ENCODE measurements around the gene CNGA4. TPM values are rescaled to one million over a fixed set of nuclear protein-coding genes. Genes with fewer than 3 reads are reported as not detected.

Gene CNGA4
- polyA plus RNA-seq, 2 of the 4 experiments (the other 2 are of a cell fraction): 0.10 to 0.12 TPM

DNA sequence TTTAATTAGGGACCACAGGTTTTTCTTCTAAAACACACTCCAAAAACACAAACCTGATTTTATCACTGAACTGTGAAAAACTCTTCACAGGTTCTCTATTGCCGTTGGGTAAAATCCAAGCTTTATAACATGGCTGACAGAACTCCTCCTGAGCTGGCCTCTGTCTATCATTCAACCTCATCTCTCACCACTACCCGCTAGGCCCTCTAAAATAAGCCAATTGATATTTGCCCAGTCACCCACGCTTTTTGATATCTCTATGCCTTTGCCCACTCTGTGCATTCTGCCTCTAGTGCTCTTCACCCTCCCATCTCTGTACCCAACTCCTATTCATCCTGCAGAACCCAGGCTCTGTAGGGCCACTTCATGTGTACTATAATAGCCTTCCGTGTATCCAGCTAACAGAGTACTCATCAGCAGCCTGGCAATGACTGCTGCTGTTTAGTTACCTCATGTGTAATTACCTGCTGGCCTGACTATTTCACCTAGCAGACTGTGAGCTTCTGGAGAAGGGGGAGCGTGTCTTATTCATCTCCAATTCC lies 1.1 kb upstream of the CNGA4 start:
- no peak for TF ChIP-seq HOXB5 (CRISPR knock-in tag; IDR thresholded peaks at IDR 0.05)
- no peak for TF ChIP-seq KDM5A (IDR thresholded peaks at IDR 0.05)
- no peak for TF ChIP-seq EHF (CRISPR knock-in tag; IDR thresholded peaks at IDR 0.05)
- no peak for TF ChIP-seq FOSB (CRISPR knock-in tag; IDR thresholded peaks at IDR 0.05)
- no peak for TF ChIP-seq TFCP2L1 (CRISPR knock-in tag; IDR thresholded peaks at IDR 0.05)
- TF ChIP-seq, protein P1, sequence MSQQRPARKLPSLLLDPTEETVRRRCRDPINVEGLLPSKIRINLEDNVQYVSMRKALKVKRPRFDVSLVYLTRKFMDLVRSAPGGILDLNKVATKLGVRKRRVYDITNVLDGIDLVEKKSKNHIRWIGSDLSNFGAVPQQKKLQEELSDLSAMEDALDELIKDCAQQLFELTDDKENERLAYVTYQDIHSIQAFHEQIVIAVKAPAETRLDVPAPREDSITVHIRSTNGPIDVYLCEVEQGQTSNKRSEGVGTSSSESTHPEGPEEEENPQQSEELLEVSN (IDR thresholded peaks at IDR 0.05; ENCODE audit: borderline replicate concordance, low read depth): no peak
- no peak for TF ChIP-seq FOSL2 (IDR thresholded peaks at IDR 0.05)
- no peak for TF ChIP-seq FOSL2 (CRISPR knock-in tag; IDR thresholded peaks at IDR 0.05)
- TF ChIP-seq ESRRA (IDR thresholded peaks at IDR 0.05; ENCODE audit: borderline replicate concordance, low read length): no peak
- TF ChIP-seq JUNB (IDR thresholded peaks at IDR 0.05): no peak
- TF ChIP-seq, protein P2, sequence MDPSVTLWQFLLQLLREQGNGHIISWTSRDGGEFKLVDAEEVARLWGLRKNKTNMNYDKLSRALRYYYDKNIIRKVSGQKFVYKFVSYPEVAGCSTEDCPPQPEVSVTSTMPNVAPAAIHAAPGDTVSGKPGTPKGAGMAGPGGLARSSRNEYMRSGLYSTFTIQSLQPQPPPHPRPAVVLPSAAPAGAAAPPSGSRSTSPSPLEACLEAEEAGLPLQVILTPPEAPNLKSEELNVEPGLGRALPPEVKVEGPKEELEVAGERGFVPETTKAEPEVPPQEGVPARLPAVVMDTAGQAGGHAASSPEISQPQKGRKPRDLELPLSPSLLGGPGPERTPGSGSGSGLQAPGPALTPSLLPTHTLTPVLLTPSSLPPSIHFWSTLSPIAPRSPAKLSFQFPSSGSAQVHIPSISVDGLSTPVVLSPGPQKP (IDR thresholded peaks at IDR 0.05; ENCODE audit: low read depth, low read length): no peak
- TF ChIP-seq NR3C1 (IDR thresholded peaks at IDR 0.05): no peak
- TF ChIP-seq RAD21 (conservative IDR thresholded peaks at IDR 0.05 in 1 of 2, IDR thresholded peaks at IDR 0.05 in 1 of 2): no peak
- TF ChIP-seq, protein P3, sequence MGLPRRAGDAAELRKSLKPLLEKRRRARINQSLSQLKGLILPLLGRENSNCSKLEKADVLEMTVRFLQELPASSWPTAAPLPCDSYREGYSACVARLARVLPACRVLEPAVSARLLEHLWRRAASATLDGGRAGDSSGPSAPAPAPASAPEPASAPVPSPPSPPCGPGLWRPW (IDR thresholded peaks at IDR 0.05): no peak
- no peak for TF ChIP-seq SREBF2 (IDR thresholded peaks at IDR 0.05)
- TF ChIP-seq GATA3 (IDR thresholded peaks at IDR 0.05; ENCODE audit: borderline replicate concordance): no peak
- no peak for TF ChIP-seq MAZ (IDR thresholded peaks at IDR 0.05; ENCODE audit: borderline replicate concordance, low read depth, low read length)
- no peak for TF ChIP-seq JUN (IDR thresholded peaks at IDR 0.05)
- TF ChIP-seq NFE2L2 (conservative IDR thresholded peaks at IDR 0.05; ENCODE audit: low read length): no peak
- TF ChIP-seq HOXA7 (CRISPR knock-in tag; IDR thresholded peaks at IDR 0.05): no peak
- CTCF ChIA-PET: interaction anchor here (0.7 to 6.4 kb wide), 4 partner anchors 9 to 139 kb away, joined by 4 to 33 read pairs (median 7); no protein-coding TSS in a partner anchor
- no peak for DNase-seq (ENCODE audit: low read depth in 1 of 2, low spot score in 1 of 2)
- POLR2A ChIA-PET: interaction anchor here (1.0 kb wide), 1 partner anchor 82 kb away, joined by 3 read pairs; the partner anchor contains the start of gene CAVIN3
- H3K27ac ChIP-seq: no peak overlapping the region
- no peak overlapping the region for H3K4me3 ChIP-seq
- H3K4me2 ChIP-seq: no peak overlapping the region
- no peak for ATAC-seq
- H3K9me3 ChIP-seq: no peaks in the 10 kb centered on the region
- no peak for FAIRE-seq
- 37% methylated on average over 5 of the region's 5 CpGs for WGBS (ENCODE audit: missing lambda C conversion rate)
- H3K4me1 ChIP-seq: peaks cover 9% of the 10 kb centered on the region; the same call in 2 of the 3 replicates

DNA sequence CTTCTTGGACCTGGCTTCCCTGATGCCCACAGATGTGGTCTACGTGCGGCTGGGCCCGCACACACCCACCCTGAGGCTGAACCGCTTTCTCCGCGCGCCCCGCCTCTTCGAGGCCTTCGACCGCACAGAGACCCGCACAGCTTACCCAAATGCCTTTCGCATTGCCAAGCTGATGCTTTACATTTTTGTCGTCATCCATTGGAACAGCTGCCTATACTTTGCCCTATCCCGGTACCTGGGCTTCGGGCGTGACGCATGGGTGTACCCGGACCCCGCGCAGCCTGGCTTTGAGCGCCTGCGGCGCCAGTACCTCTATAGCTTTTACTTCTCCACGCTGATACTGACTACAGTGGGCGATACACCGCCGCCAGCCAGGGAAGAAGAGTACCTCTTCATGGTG lies 1.2 kb downstream of the CNGA4 start:
- WGBS (ENCODE audit: missing lambda C conversion rate): 80% methylated on average over 28 of the region's 28 CpGs
- H3K9me3 ChIP-seq: no peaks in the 10 kb centered on the region
- H3K4me3 ChIP-seq: no peak overlapping the region
- FAIRE-seq: no peak
- no peaks in the 10 kb centered on the region for H3K4me1 ChIP-seq
- no peak for ATAC-seq
- no peak overlapping the region for H3K4me2 ChIP-seq
- ChIA-PET CTCF (interaction anchor here (1.6 kb wide), 2 partner anchors 11 to 56 kb away, joined by 4 to 9 read pairs; no protein-coding TSS in a partner anchor), POLR2A (no interaction called here)
- DNase-seq (ENCODE audit: low read depth in 1 of 2, low spot score in 1 of 2): no peak
- H3K27ac ChIP-seq: no peak overlapping the region
- TF ChIP-seq, protein P4, sequence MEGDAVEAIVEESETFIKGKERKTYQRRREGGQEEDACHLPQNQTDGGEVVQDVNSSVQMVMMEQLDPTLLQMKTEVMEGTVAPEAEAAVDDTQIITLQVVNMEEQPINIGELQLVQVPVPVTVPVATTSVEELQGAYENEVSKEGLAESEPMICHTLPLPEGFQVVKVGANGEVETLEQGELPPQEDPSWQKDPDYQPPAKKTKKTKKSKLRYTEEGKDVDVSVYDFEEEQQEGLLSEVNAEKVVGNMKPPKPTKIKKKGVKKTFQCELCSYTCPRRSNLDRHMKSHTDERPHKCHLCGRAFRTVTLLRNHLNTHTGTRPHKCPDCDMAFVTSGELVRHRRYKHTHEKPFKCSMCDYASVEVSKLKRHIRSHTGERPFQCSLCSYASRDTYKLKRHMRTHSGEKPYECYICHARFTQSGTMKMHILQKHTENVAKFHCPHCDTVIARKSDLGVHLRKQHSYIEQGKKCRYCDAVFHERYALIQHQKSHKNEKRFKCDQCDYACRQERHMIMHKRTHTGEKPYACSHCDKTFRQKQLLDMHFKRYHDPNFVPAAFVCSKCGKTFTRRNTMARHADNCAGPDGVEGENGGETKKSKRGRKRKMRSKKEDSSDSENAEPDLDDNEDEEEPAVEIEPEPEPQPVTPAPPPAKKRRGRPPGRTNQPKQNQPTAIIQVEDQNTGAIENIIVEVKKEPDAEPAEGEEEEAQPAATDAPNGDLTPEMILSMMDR (IDR thresholded peaks at IDR 0.05): no peak
- TF ChIP-seq HDAC2 (IDR thresholded peaks at IDR 0.05) (no peak), RNF2 (IDR thresholded peaks at IDR 0.05; ENCODE audit: borderline replicate concordance, low read depth) (no peak), EHF (CRISPR knock-in tag; IDR thresholded peaks at IDR 0.05) (no peak), RARB (CRISPR knock-in tag; IDR thresholded peaks at IDR 0.05) (no peak), SMC3 (IDR thresholded peaks at IDR 0.05) (no peak), NFE2L2 (conservative IDR thresholded peaks at IDR 0.05; ENCODE audit: low read length) (no peak)
- TF ChIP-seq, protein P5, sequence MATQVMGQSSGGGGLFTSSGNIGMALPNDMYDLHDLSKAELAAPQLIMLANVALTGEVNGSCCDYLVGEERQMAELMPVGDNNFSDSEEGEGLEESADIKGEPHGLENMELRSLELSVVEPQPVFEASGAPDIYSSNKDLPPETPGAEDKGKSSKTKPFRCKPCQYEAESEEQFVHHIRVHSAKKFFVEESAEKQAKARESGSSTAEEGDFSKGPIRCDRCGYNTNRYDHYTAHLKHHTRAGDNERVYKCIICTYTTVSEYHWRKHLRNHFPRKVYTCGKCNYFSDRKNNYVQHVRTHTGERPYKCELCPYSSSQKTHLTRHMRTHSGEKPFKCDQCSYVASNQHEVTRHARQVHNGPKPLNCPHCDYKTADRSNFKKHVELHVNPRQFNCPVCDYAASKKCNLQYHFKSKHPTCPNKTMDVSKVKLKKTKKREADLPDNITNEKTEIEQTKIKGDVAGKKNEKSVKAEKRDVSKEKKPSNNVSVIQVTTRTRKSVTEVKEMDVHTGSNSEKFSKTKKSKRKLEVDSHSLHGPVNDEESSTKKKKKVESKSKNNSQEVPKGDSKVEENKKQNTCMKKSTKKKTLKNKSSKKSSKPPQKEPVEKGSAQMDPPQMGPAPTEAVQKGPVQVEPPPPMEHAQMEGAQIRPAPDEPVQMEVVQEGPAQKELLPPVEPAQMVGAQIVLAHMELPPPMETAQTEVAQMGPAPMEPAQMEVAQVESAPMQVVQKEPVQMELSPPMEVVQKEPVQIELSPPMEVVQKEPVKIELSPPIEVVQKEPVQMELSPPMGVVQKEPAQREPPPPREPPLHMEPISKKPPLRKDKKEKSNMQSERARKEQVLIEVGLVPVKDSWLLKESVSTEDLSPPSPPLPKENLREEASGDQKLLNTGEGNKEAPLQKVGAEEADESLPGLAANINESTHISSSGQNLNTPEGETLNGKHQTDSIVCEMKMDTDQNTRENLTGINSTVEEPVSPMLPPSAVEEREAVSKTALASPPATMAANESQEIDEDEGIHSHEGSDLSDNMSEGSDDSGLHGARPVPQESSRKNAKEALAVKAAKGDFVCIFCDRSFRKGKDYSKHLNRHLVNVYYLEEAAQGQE (IDR thresholded peaks at IDR 0.05): no peak
- TF ChIP-seq, protein P6, sequence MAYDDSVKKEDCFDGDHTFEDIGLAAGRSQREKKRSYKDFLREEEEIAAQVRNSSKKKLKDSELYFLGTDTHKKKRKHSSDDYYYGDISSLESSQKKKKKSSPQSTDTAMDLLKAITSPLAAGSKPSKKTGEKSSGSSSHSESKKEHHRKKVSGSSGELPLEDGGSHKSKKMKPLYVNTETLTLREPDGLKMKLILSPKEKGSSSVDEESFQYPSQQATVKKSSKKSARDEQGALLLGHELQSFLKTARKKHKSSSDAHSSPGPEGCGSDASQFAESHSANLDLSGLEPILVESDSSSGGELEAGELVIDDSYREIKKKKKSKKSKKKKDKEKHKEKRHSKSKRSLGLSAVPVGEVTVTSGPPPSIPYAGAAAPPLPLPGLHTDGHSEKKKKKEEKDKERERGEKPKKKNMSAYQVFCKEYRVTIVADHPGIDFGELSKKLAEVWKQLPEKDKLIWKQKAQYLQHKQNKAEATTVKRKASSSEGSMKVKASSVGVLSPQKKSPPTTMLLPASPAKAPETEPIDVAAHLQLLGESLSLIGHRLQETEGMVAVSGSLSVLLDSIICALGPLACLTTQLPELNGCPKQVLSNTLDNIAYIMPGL (CRISPR knock-in tag; IDR thresholded peaks at IDR 0.05; ENCODE audit: borderline replicate concordance): no peak
- TF ChIP-seq, protein P2 (IDR thresholded peaks at IDR 0.05; ENCODE audit: low read depth, low read length): no peak

Data from A549 (cell line).